Measurements from ENCODE around the gene NUP98.
A peak's percentile ranks its signal among the peaks of the same experiment; 100 is the strongest.
"Not testable (repeated sequence)": the region's sequence is repeated elsewhere in the genome, so short reads cannot be mapped to it uniquely, and the experiment has no call there.

The NUP98 gene

GRCh38 chr11:3826721-3827120 is 29.4 kb upstream of the NUP98 start:
- DNase-seq (ENCODE audit: low read depth), result no peak

- no peak for DNase-seq (ENCODE audit: low read depth)
These were observed 28.3 kb upstream of the NUP98 start for GRCh38 chr11:3825473-3826154.

GRCh38 chr11:3824714-3825472 is 27.5 kb upstream of the NUP98 start:
- DNase-seq (ENCODE audit: low read depth), result peak; percentile 73

DNA sequence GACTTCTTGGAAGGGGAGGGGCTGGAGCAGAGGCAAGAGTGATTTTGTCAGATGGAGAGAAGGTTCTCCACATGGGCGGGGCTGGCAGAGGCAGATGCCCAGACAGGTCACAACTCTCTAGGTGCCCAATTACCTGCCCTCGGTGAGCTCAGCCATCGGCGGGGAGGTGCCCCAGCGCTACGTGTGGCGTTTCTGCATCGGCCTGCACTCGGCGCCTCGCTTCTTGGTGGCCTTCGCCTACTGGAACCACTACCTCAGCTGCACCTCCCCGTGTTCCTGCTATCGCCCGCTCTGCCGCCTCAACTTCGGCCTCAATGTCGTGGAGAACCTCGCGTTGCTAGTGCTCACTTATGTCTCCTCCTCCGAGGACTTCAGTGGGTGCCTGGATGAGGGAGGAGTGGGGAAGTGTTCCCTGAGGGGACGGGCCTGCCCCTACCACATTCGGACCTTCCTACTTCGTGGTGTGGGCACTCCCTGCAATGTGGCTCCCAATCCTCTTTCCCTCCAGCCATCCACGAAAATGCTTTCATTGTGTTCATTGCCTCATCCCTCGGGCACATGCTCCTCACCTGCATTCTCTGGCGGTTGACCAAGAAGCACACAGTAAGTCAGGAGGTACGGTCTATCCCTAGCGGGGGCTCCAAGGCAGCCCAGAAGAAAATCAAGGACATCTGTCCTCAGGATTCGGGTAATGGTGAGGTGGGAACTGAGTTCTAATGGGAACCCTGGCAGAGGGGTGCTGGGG is 26.6 kb upstream of the NUP98 start:
- DNase-seq (ENCODE audit: low read depth), result no peak

GRCh38 chr11:3823303-3823702 is 25.9 kb upstream of the NUP98 start:
- no peak for DNase-seq (ENCODE audit: low read depth)

DNA sequence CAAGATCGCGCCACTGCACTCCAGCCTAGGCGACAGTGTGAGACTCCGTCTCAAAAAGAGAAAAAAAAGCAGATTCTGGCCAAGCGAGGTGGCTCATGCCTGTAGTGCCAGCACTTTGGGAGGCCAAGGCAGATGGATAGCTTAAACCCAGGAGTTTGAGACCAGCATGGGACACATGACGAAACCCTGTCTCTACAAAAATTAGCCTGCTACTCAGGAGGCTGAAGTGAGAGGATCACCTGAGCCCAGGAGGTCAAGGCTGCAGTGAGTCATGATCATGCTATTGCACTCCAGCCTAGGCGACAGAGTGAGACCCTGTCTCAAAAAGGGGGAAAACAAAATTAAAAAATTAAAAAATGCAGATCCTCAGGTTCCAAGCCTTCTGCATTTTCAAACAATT is 25.0 kb upstream of the NUP98 start:
- no peak for DNase-seq (ENCODE audit: low read depth)

DNA sequence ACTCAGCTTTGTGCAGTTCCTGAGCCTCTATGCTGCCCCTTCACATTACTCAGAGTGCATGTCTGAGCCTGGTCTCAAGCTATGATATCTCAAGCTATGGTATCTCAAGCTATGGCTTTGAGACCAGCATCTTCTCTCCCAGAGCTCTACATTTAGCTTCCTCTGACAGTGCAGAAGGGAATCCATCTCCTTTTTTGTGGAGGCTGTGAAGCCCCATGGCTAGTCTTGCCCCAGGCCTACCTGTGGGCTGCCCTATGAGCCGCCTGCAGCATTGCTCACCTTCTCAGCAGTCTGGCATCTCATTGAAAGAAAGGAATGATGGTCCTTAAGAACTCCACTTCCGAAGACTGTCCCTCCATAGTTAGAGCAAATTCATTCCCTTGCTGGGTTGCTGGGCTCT is 23.6 kb upstream of the NUP98 start:
- no peak for DNase-seq (ENCODE audit: low read depth)

- DNase-seq (ENCODE audit: low read depth), result no peak
These were observed 19.9 kb upstream of the NUP98 start for GRCh38 chr11:3817181-3817800.

GRCh38 chr11:3816673-3817072 is 19.3 kb upstream of the NUP98 start:
- no peak for DNase-seq (ENCODE audit: low read depth)

GRCh38 chr11:3815845-3816244 is 18.5 kb upstream of the NUP98 start:
- DNase-seq (ENCODE audit: low read depth), result no peak

GRCh38 chr11:3814832-3815231 is 17.5 kb upstream of the NUP98 start:
- not testable (repeated sequence) for DNase-seq (ENCODE audit: low read depth)

DNA sequence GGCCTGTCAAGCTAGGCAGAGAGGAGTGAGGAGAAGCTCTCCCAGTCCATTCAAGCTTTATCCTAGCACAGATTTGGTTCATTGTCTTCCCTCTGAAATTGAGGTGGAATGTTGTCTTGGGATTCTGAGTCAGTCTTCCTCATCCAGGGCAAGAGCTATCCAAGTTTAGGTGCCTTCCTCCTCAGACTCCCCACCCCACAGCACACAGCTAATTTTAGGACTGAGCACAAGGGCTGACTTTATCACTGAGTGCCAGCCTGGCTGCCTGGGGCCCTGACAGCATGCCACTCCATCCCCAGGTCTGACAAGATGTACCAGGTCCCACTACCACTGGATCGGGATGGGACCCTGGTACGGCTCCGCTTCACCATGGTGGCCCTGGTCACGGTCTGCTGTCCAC is 13.6 kb upstream of the NUP98 start:
- no peak for DNase-seq (ENCODE audit: low read depth)

- DNase-seq (ENCODE audit: low read depth), result no peak
These were observed 13.1 kb upstream of the NUP98 start for GRCh38 chr11:3810446-3810845.

DNA sequence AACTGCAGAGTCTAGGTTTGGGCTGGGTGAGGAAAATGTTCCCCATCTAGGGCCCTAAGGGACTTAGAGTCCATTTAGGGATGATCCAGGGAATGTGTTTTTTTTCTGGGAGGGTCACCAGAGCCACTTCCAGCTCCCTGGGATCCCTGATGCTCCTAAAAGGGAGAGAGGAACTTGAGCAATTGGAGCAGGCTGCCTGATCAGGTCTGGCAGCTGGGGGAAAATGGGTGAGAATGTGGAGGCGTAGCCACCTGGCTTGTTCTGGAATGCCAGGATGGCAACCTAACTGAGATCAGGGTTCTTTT is 12.2 kb upstream of the NUP98 start:
- DNase-seq (ENCODE audit: low read depth), result no peak

GRCh38 chr11:3808861-3809623 is 11.7 kb upstream of the NUP98 start:
- no peak for DNase-seq (ENCODE audit: low read depth)

- peak; percentile 41 for DNase-seq (ENCODE audit: low read depth)
These were observed 10.8 kb upstream of the NUP98 start, which contains the start of gene PGAP2 for GRCh38 chr11:3807909-3808860. Gene PGAP2, plus strand, starts transcription at chr11:3808560. Its CDS starts 2,700 bp downstream, at chr11:3811260.

- no peak for DNase-seq (ENCODE audit: low read depth)
These were observed 6.6 kb upstream of the NUP98 start for GRCh38 chr11:3803726-3804495.

DNA sequence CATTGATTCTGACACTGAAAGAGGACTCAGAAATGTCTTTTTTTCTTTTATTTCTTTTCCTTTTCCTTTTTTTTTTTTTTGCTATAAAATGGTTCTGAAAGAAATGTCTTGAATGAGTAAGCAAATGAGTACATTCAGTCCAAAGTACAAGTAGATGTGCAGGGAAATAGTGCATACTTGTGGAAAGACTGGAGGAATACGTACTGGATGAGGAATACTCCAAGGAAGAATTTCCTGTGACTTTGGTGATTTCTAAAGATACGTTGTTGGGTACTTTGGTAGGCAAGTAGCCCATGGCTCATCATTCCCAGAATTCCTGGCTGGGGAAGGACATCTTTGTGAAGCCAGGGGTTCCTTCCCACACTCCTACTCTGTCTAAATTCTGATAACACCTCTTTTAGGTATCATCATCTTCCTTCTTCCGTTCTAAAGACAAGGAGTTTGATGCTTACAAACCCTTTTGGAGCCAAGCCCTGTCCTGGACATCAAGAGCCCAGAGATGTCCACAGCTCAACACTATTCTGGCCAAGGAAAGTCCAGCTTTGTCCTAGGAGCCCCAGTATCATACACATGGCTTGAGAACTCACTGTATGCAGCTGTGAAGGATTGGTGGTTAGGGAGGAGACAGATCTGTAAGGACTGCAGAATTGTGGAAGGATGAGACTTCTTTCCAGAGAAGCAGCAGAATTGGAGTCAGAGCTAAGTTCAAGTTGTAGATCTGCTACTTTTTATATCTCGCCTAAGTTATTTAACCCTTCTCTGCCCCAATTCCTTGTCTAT is 4.8 kb upstream of the NUP98 start:
- DNase-seq (ENCODE audit: low read depth), result no peak

DNA sequence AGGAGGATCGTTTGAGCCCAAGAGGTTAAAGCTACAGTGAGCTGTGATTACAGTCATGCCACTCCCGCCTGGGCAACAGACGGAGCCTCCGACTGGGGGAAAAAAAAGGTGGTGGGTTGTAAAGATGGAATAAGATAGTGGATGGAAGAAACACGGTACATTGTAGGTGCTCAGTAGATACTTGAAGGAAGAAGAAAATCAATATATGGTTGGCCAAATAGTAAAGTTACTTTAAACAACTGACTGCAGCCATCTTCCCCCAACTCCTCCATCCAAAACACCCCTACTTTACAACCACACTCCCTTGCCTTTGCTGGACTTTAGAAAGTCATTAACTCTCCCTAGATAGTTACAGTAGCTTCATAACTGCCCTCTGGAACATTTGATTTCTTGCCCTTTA is 2.5 kb upstream of the NUP98 start:
- no peak for DNase-seq (ENCODE audit: low read depth)

Data from activated gamma-delta T cell treated with anti-CD3 and anti-CD28 coated beads, Interleukin-2, amount 50 U/mL, for 16 hours (primary cell).